GM21528 (cell line): Measurements from ENCODE around the gene EXOC2.
A peak's percentile ranks its signal among the peaks of the same experiment; 100 is the strongest.
"Not testable (repeated sequence)": the region's sequence is repeated elsewhere in the genome, so short reads cannot be mapped to it uniquely, and the experiment has no call there.

ENCODE experiments used
- ATAC-seq: cut with Tn5 transposase; IDR thresholded peaks from one replicate; pipeline ENCODE4 v1.9.1; 2021; ENCODE audit warnings: mild to moderate bottlenecking, moderate library complexity; ENCODE audit not compliant: unreplicated experiment, low FRiP score

The EXOC2 gene

DNA sequence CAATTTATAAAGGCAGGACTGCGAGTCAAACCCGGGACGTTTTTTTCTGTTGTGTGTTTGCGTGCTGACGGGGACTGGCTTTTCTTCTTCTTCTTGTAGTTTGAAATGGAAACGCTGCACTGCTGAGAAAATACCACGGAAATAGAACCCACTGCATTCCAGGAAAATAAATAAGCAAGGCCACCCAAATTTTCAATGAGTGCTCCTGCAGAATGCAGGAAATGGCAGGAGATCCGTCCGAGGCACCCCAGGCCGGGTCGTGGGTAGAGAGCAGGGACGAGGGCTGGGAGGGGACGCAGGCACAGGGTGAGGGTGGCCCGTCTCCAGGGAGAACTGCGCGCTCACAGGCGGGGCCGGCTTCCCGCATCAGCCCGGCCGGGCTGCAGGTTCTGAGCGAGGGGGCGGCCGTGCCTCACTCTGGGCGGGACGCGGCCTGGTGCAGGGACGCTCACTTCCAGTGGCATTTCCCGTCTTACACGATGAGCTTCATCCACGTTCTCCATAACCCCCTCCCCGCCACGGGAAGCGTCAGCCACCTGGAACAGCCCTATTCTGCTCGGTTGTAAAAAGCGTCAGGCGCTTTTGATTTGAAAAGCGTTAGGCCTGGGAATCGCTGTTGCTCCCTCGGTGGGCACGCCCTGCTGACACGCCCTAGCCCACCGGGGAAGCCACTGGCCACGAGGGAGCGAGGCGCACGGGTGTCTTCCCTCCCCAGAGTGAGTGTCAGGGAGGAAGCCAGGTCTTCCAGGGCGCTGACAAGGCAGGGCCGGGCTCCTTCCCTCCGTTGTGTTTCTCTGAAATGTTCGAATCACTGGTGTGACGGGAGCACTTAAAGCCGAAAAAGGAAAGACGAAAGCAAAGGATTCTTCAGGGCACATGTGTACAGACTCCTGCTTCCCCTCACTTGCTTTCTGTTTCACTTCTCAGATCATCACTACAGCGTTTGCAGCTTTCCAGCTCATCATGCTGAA, 17.9 kb upstream of the EXOC2 start:
- ATAC-seq = peak; percentile 90

DNA sequence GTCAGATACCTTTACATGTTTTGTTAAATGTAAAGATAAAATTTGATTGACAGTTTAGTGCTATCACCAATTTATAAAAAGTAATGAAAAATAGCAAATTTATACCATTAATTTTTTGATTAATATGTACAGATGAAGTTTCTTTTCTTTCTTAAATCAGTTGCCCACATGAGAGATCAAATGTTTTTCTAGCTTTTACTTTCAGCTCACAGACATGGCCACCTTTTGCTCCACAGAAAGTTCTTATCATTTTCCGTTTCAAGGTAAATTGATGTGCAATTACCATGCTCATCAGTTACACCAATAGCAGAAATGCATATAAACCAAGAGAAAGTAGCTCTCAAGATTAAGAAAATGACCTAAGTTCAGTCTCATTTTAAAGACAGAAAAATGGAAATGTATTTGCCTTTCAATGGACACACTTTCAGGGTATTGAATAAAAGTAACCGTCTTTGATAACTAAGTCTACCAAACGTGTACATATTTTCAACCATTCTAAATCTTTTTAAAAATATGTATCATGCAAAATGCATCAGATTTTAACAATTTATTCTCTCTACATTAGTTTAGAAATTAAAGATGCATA, 16.6 kb upstream of the EXOC2 start:
- ATAC-seq = no peak

- no peak for ATAC-seq
Observed at GRCh38 chr6:708237-708598, 15.3 kb upstream of the EXOC2 start.

- ATAC-seq = no peak
Observed at GRCh38 chr6:707576-708236, 14.8 kb upstream of the EXOC2 start.

DNA sequence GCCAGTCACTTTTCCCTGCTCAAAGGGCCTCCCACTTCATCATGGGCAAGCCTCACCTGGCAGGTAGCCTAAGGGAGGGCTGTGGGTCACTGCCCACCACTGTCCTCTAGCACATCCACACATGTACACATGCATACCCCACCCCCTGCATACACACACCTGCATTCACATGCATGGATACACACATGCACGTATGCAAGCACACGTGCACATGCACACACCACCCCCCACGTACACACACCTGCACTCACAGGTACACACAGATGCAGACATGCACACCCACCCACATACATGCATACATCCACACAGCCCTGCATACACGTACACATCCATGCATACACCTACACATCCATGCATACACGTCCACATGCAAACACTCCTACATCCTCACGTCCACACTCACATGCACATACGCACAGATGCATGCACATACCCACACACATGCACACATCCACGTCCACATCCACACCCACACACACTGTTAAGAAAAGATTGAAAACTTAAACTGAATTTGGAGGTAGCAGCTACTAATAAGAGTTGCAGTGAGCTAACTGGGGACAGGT, 14.0 kb upstream of the EXOC2 start:
- no peak for ATAC-seq

DNA sequence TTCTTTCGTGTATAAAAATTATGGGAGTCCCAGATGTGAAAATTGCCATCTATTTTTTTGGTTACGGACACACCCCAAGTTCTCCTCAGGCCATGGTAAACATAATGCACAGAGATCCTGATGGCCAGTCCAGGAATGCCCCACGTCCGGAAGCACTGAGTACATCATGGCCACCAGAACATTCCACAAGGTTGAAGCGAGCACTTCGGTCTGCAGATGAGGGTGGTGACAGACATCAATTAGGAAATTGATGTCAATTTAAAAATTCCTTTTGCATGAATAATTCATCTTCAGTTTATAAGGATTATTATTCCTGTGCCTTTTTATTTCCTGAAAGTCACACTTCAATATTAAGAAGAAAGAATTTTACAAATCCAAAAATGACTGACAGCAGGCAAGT, 13.2 kb upstream of the EXOC2 start:
- ATAC-seq = no peak

DNA sequence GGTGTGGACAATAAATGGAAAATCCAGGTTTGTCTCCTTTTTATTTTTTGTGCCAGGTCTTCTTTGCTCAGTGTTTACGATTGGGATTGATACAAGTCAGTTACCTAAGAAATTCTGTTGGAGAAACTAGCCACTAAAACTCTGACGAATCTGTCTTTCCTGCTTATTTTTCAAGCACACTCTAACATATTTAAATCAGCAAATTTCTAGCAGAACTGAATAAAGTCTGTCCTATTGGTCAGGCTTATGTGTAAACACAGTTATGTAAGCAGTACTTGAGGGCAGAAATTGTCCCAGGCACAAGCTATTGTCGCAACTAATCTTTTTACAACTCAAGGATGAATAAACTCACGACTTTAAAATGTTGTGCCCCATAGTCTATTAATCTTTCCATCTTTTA, 12.1 kb upstream of the EXOC2 start:
- ATAC-seq = no peak

GRCh38 chr6:704046-704445, 11.1 kb upstream of the EXOC2 start:
- ATAC-seq = no peak

DNA sequence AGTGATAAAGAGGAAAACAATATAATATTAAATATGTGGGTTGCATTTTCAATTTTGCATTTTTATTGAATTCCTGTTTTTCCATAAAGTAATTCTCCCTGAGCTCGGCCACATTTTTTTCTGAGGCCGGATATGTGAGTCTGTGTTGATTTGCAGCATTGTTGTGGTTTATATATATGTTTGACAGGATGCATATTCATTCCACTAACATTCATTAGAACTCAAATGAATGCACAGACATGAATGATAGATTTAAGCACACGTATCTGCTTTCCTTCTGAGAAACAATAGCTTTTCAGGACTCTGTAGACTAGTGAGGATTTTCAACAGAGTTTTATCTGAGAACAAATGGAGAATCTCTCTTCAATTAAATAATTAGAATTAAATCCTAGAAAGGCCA, 10.6 kb upstream of the EXOC2 start:
- ATAC-seq = no peak

DNA sequence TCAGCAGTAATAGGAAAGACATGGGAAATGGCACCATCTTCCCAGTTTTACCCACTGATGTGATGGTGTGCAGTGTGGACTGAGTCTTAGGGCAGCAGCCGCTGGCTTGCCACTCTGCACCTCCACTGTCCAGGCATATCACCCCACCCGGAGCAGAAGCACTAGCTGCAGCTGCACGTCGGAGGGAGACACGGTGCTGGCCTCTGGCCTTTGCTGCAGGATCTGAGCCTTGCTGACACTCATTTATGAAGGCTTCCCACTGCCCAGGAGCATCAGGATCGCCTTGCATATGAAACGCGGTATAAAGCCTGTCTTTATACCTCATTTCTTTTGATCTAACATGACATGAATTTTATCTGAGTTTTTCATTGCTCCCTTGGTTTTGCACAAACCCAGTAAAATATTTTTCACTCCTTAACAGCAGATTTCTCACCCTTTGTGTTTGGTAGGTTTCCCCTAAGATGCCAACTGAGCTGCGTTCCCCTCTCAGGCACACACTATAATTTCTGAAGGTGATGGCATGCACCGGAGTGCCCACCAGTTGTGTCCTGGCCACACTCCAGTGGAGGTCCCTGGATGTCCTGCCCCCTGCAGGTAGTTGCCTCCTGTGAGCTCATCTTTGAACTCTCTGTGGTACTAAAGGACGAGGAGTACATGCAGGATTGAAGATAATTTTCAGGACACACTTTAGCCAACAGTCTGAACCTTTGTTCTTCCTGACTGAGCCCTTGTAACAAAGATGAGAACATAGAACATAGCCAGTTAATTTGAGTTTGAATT, 9.0 kb upstream of the EXOC2 start:
- ATAC-seq = no peak

GRCh38 chr6:701215-701614, 8.3 kb upstream of the EXOC2 start:
- ATAC-seq = no peak

DNA sequence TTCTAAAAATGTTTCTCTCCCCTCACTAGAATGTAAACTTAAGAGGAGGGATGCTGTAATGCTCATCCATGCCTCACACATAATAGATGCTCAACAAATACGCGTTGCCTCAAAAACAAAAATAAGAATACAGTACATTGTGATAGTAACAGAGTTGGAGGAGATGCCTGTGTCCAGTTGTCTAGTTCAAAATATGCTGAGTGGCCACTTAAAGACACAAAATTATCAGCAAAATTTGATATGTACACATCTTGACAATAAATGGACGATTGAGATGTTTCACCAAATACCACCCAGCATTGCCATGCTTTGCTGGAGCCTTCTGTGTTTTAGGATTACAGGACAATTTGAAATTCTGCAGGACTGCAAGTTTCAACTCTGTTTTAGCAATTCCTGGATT, 7.6 kb upstream of the EXOC2 start:
- no peak for ATAC-seq

- ATAC-seq = no peak
Observed at GRCh38 chr6:699319-699718, 6.4 kb upstream of the EXOC2 start.

GRCh38 chr6:694431-695126, 1.6 kb upstream of the EXOC2 start:
- not testable (repeated sequence) for ATAC-seq

- ATAC-seq = no peak
Observed at GRCh38 chr6:693723-694009, 727 bp upstream of the EXOC2 start.

DNA sequence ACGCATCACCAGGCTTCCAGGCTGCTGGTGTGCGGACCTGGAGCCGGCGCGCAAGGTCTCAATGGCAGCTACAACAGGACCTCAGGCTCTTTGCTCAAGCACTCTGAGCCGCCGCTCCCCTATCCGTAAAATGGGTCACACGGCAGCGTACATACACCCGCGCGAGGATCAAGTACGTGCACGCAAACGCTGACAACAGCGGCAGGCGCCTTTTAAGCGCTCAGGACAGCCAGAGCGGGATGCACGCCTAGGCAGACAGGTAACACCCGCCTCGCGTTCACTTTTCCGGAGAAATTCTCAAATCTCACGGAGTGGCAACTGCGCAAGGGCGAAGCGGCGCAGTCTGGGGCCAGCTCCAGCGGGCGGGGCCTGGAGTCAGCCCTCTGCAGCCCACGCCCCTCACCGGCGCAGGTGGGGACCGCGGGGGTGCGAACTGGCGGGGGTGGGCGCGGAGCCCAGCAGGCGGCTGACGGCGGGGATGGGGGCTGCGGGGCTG, 535 bp downstream of the EXOC2 start:
- ATAC-seq = peak; percentile 86

GRCh38 chr6:689223-689622, 3.7 kb downstream of the EXOC2 start:
- ATAC-seq = no peak

DNA sequence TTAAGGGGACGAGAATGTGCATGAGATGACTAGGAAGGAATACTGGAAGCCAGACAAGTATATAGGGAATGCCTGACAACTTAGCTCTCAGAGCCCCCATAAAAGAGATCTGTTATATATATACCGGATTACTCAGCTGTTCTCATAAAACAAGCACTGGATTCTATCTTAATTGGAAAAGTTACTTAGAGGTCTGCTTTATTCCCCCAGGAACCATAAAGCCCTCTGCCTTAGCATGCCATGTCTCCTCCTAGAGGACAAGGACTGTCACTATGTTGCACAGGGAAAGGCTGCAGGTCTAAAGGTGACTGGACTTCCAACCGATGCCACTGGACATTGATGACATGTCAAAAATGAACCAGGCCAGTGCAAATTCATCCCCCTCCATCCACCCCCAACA, 6.4 kb downstream of the EXOC2 start:
- no peak for ATAC-seq

- peak; percentile 78 for ATAC-seq
Observed at GRCh38 chr6:684831-685636, 7.9 kb downstream of the EXOC2 start.
